Neural progenitor cell (in vitro differentiated cells): Measurements from ENCODE around the gene SLC10A1.

Experiments used
- CTCF ChIP-seq: fragments of 200-600 bp; sonication (generic); IDR thresholded peaks from 2 replicates; pipeline ENCODE4 v1.5.1; 2017; ENCODE audit warnings: antibody characterized with exemption, mild to moderate bottlenecking
- EZH2 ChIP-seq: fragments of 200-600 bp; sonication (generic); IDR thresholded peaks from 2 replicates; pipeline ENCODE4 v1.6.1; 2017; ENCODE audit warnings: antibody characterized with exemption, mild to moderate bottlenecking, moderate library complexity

GRCh38 chr14:69845050-69845581 is 48.1 kb upstream of the SLC10A1 start:
- TF ChIP-seq EZH2: no peak
- no peak for TF ChIP-seq CTCF
